Astrocyte (in vitro differentiated cells and primary cell): ENCODE results near the gene APIP. TPM values are rescaled to one million over a fixed set of nuclear protein-coding genes. Genes with fewer than 3 reads are reported as not detected.

ENCODE experiments used
- DNase-seq: peaks from one replicate; pipeline ENCODE4 v3.0.0-alpha.2; 2010; ENCODE audit warnings: low read depth
- FAIRE-seq: peaks from 2 replicates; lab custom pipeline; 2011; peaks lifted over from hg19 to GRCh38; lab: Jason Lieb, UNC
- H2AFZ ChIP-seq: 2 replicates; pipeline ENCODE4 v1.6.0; 2012; ENCODE audit warnings: low read depth, low read length, inconsistent platforms
- H3K27ac ChIP-seq: 2 replicates; pipeline ENCODE4 v1.5.1; 2011; ENCODE audit warnings: low read depth, low read length, inconsistent platforms
- H3K27me3 ChIP-seq: 2 replicates; pipeline ENCODE4 v1.6.0; 2011; ENCODE audit warnings: low read length, inconsistent platforms; ENCODE audit not compliant: insufficient read depth
- H3K36me3 ChIP-seq: 2 replicates; pipeline ENCODE4 v1.5.1; 2011; ENCODE audit warnings: low read length, inconsistent platforms; ENCODE audit not compliant: insufficient read depth
- H3K4me1 ChIP-seq: 2 replicates; pipeline ENCODE4 v1.5.1; 2011; ENCODE audit warnings: low read length, inconsistent platforms; ENCODE audit not compliant: insufficient read depth
- H3K4me2 ChIP-seq: 2 replicates; pipeline ENCODE4 v1.6.0; 2012; ENCODE audit warnings: low read length, inconsistent platforms
- H3K4me3 ChIP-seq: 2 replicates; pipeline ENCODE4 v1.5.1; 2011; ENCODE audit warnings: low read depth, mild to moderate bottlenecking, low read length, inconsistent platforms; ENCODE audit not compliant: insufficient read depth
- H3K79me2 ChIP-seq: 2 replicates; pipeline ENCODE4 v1.6.0; 2012; ENCODE audit warnings: mild to moderate bottlenecking, low read length, inconsistent platforms; ENCODE audit not compliant: insufficient read depth
- H3K9ac ChIP-seq: 2 replicates; pipeline ENCODE4 v1.6.0; 2012; ENCODE audit warnings: mild to moderate bottlenecking, low read length, inconsistent platforms
- H3K9me3 ChIP-seq: 2 replicates; pipeline ENCODE4 v1.5.1; 2012; ENCODE audit warnings: low read depth, mild to moderate bottlenecking, low read length, inconsistent platforms; ENCODE audit not compliant: insufficient read depth
- H4K20me1 ChIP-seq: 2 replicates; pipeline ENCODE4 v1.6.0; 2012; ENCODE audit warnings: low read length, inconsistent platforms; ENCODE audit not compliant: insufficient read depth
- H3K27ac Mint-ChIP-seq: one replicate; pipeline ENCODE4 v1.8.0; 2021; ENCODE audit warnings: mild to moderate bottlenecking, mixed read lengths; ENCODE audit not compliant: unreplicated experiment
- H3K27me3 Mint-ChIP-seq: one replicate; pipeline ENCODE4 v1.8.0; 2021; ENCODE audit warnings: low read depth, mixed read lengths; ENCODE audit not compliant: unreplicated experiment
- H3K36me3 Mint-ChIP-seq: one replicate; pipeline ENCODE4 v1.8.0; 2021; ENCODE audit warnings: low read depth, mixed read lengths; ENCODE audit not compliant: unreplicated experiment
- H3K4me1 Mint-ChIP-seq: one replicate; pipeline ENCODE4 v1.8.0; 2021; ENCODE audit warnings: low read depth, mixed read lengths; ENCODE audit not compliant: unreplicated experiment
- H3K4me3 Mint-ChIP-seq: one replicate; pipeline ENCODE4 v1.8.0; 2021; ENCODE audit warnings: mild to moderate bottlenecking, moderate library complexity, mixed read lengths; ENCODE audit not compliant: unreplicated experiment
- H3K9me3 Mint-ChIP-seq: one replicate; pipeline ENCODE4 v1.8.0; 2021; ENCODE audit warnings: mild to moderate bottlenecking, mixed read lengths; ENCODE audit not compliant: unreplicated experiment
- EZH2 ChIP-seq: IDR thresholded peaks from 2 replicates; pipeline ENCODE4 v1.6.1; 2012; ENCODE audit warnings: mild to moderate bottlenecking, low read length, inconsistent platforms; ENCODE audit not compliant: insufficient read depth
- total RNA-seq: library from RNA; stranded (reverse); gene quantifications from 2 replicates; pipeline ENCODE4 v1.2.1, GENCODE V29; 2021
- TF ChIP-seq, protein P1 (sequence below): IDR thresholded peaks from 2 replicates; pipeline ENCODE4 v1.5.1; 2011; ENCODE audit warnings: low read depth, mild to moderate bottlenecking, inconsistent platforms, low read length, moderate library complexity; ENCODE audit not compliant: insufficient read depth

The APIP gene
- total RNA-seq, 1 donor from 2014 or later = 13.9 TPM

GRCh38 chr11:34839969-34840368 is 76.2 kb downstream of the APIP start:
- H3K4me2 ChIP-seq = no peak overlapping the region
- no peaks in the 10 kb centered on the region for H4K20me1 ChIP-seq
- H3K9ac ChIP-seq = no peak overlapping the region
- no peaks in the 10 kb centered on the region for H3K27me3 ChIP-seq
- H3K27me3 Mint-ChIP-seq = no peaks in the 10 kb centered on the region
- H3K4me1 ChIP-seq = no peaks in the 10 kb centered on the region
- H3K36me3 ChIP-seq = no peaks in the 10 kb centered on the region
- H3K27ac ChIP-seq = no peak overlapping the region
- no peaks in the 10 kb centered on the region for H3K36me3 Mint-ChIP-seq
- no peak for TF ChIP-seq EZH2
- TF ChIP-seq, protein P1, sequence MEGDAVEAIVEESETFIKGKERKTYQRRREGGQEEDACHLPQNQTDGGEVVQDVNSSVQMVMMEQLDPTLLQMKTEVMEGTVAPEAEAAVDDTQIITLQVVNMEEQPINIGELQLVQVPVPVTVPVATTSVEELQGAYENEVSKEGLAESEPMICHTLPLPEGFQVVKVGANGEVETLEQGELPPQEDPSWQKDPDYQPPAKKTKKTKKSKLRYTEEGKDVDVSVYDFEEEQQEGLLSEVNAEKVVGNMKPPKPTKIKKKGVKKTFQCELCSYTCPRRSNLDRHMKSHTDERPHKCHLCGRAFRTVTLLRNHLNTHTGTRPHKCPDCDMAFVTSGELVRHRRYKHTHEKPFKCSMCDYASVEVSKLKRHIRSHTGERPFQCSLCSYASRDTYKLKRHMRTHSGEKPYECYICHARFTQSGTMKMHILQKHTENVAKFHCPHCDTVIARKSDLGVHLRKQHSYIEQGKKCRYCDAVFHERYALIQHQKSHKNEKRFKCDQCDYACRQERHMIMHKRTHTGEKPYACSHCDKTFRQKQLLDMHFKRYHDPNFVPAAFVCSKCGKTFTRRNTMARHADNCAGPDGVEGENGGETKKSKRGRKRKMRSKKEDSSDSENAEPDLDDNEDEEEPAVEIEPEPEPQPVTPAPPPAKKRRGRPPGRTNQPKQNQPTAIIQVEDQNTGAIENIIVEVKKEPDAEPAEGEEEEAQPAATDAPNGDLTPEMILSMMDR = no peak
- no peaks in the 10 kb centered on the region for H3K9me3 ChIP-seq
- H2AFZ ChIP-seq = no peak overlapping the region
- no peak overlapping the region for H3K27ac Mint-ChIP-seq
- no peaks in the 10 kb centered on the region for H3K9me3 Mint-ChIP-seq
- H3K4me3 Mint-ChIP-seq = no peak overlapping the region
- no peak overlapping the region for H3K4me3 ChIP-seq
- DNase-seq (no peak), FAIRE-seq (no peak)
- H3K79me2 ChIP-seq = no peaks in the 10 kb centered on the region
- no peaks in the 10 kb centered on the region for H3K4me1 Mint-ChIP-seq

- no peak overlapping the region for H3K4me3 ChIP-seq
- H3K9ac ChIP-seq = no peak overlapping the region
- no peaks in the 10 kb centered on the region for H3K4me1 Mint-ChIP-seq
- H4K20me1 ChIP-seq = no peaks in the 10 kb centered on the region
- H3K27ac ChIP-seq = no peak overlapping the region
- no peaks in the 10 kb centered on the region for H3K27me3 Mint-ChIP-seq
- FAIRE-seq = no peak
- peak overlapping the region; percentile 70 for H3K27ac Mint-ChIP-seq
- H3K4me1 ChIP-seq = no peaks in the 10 kb centered on the region
- no peak overlapping the region for H3K4me3 Mint-ChIP-seq
- no peak overlapping the region for H3K4me2 ChIP-seq
- DNase-seq = no peak
- no peak overlapping the region for H2AFZ ChIP-seq
- no peaks in the 10 kb centered on the region for H3K79me2 ChIP-seq
- no peaks in the 10 kb centered on the region for H3K9me3 Mint-ChIP-seq
- no peaks in the 10 kb centered on the region for H3K9me3 ChIP-seq
- no peaks in the 10 kb centered on the region for H3K36me3 ChIP-seq
- H3K27me3 ChIP-seq = no peaks in the 10 kb centered on the region
- no peaks in the 10 kb centered on the region for H3K36me3 Mint-ChIP-seq
- TF ChIP-seq, protein P1 = no peak
- no peak for TF ChIP-seq EZH2
Observed at GRCh38 chr11:34836958-34837856, 79.0 kb downstream of the APIP start.

GRCh38 chr11:34833602-34834001 is 82.6 kb downstream of the APIP start:
- Mint-ChIP-seq H3K9me3 (no peaks in the 10 kb centered on the region), H3K4me1 (no peaks in the 10 kb centered on the region), H3K4me3 (no peak overlapping the region), H3K27ac (no peak overlapping the region), H3K27me3 (no peaks in the 10 kb centered on the region), H3K36me3 (no peaks in the 10 kb centered on the region)
- Histone ChIP-seq H3K9me3 (no peaks in the 10 kb centered on the region), H3K36me3 (no peaks in the 10 kb centered on the region), H3K27ac (no peak overlapping the region), H3K4me1 (no peaks in the 10 kb centered on the region), H3K79me2 (no peaks in the 10 kb centered on the region), H2AFZ (no peak overlapping the region), H3K27me3 (peaks cover 2% of the 10 kb centered on the region), H3K9ac (no peak overlapping the region), H3K4me3 (no peak overlapping the region), H4K20me1 (no peaks in the 10 kb centered on the region), H3K4me2 (no peak overlapping the region)
- FAIRE-seq (no peak), DNase-seq (no peak)
- TF ChIP-seq, protein P1 = no peak
- no peak for TF ChIP-seq EZH2
